Measurements from ENCODE around the gene SWI5. TPM values are rescaled to one million over a fixed set of nuclear protein-coding genes. Genes with fewer than 3 reads are reported as not detected.

SWI5 gene
- total and polyA plus RNA-seq, 9 of the 15 experiments (the other 6 are each of a cell fraction or from before 2014, with no cell fraction given) = 62.8 to 133 (median 95.9) TPM

- TF ChIP-seq MTF1 (CRISPR knock-in tag; IDR thresholded peaks at IDR 0.05; ENCODE audit: borderline replicate concordance) (0 out of 2 replicates have a peak, but pooled peaks have one; percentile 49), MCM7 (IDR thresholded peaks at IDR 0.05) (no peak), ZNF551 (CRISPR knock-in tag; IDR thresholded peaks at IDR 0.05) (no peak), BHLHE40 (IDR thresholded peaks at IDR 0.05; ENCODE audit: low read length) (peak; percentile 96), ZNF740 (CRISPR knock-in tag; IDR thresholded peaks at IDR 0.05) (no peak), ZNF740 (tag; IDR thresholded peaks at IDR 0.05) (no peak), ZNF639 (CRISPR knock-in tag; conservative IDR thresholded peaks at IDR 0.05 in 1 of 2, IDR thresholded peaks at IDR 0.05 in 1 of 2) (no peak), MTA1 (IDR thresholded peaks at IDR 0.05; ENCODE audit: borderline replicate concordance) (no peak; the same call in 1 of the 2 replicates), MXI1 (IDR thresholded peaks at IDR 0.05; ENCODE audit: low read depth, low read length) (peak; percentile 50; the same call in 1 of the 2 replicates), MYC (IDR thresholded peaks at IDR 0.05; ENCODE audit: low read depth, low read length) (peak; percentile 19; the same call in 1 of the 2 replicates), MYC (CRISPR knock-in tag; IDR thresholded peaks at IDR 0.05; ENCODE audit: borderline replicate concordance, low read depth) (no peak), PBX2 (CRISPR knock-in tag; IDR thresholded peaks at IDR 0.05; ENCODE audit: low read depth) (no peak), PBX2 (tag; conservative IDR thresholded peaks at IDR 0.05; ENCODE audit: low read depth) (no peak), ETV1 (tag; conservative IDR thresholded peaks at IDR 0.05; ENCODE audit: low read depth) (no peak), HDAC1 (IDR thresholded peaks at IDR 0.05) (peak in 1 of 2 experiments; percentile 61; a peak in 2 of 4 replicates), MAFG (tag; conservative IDR thresholded peaks at IDR 0.05) (no peak), PCBP1 (IDR thresholded peaks at IDR 0.05; ENCODE audit: low read depth, low read length, poor library complexity, severe bottlenecking) (no peak), LARP7 (IDR thresholded peaks at IDR 0.05) (peak; percentile 55; the same call in 1 of the 2 replicates), ARID3B (CRISPR knock-in tag; IDR thresholded peaks at IDR 0.05; ENCODE audit: borderline replicate concordance) (no peak), THRB (CRISPR knock-in tag; conservative IDR thresholded peaks at IDR 0.05) (no peak), HNRNPK (IDR thresholded peaks at IDR 0.05; ENCODE audit: low read depth, low read length, poor library complexity, severe bottlenecking) (no peak)
Measured at GRCh38 chr9:128249558-128249907, 26.5 kb upstream of the SWI5 start (continued).
